Neural cell (in vitro differentiated cells): Measurements from ENCODE around the gene ISL2. TPM values are rescaled to one million over a fixed set of nuclear protein-coding genes. Genes with fewer than 3 reads are reported as not detected.

Experiments
- H2AFZ ChIP-seq: fragments of 200-600, 300-800 bp; sonication (generic), shearing (Covaris generic); 2 replicates; pipeline ENCODE4 v1.6.0; 2014; ENCODE audit warnings: low read depth, mild to moderate bottlenecking, antibody characterized with exemption, low read length, moderate library complexity
- H3F3A ChIP-seq: fragments of 200-600 bp; shearing (Covaris generic); 2 replicates; pipeline ENCODE4 v1.6.1; 2016; ENCODE audit warnings: mild to moderate bottlenecking, moderate library complexity, mixed read lengths, antibody characterized with exemption, low read length; ENCODE audit not compliant: insufficient read depth, poor library complexity, severe bottlenecking
- H3K27ac ChIP-seq: fragments of 200-600, 300-800 bp; sonication (generic), shearing (Covaris generic); 2 replicates; pipeline ENCODE4 v1.5.1; 2014; ENCODE audit warnings: mild to moderate bottlenecking, low read length, moderate library complexity
- H3K27me3 ChIP-seq: fragments of 300-800, 200-600 bp; sonication (generic), shearing (Covaris generic); 2 replicates; pipeline ENCODE4 v1.6.0; 2014; ENCODE audit warnings: mild to moderate bottlenecking, low read depth, low read length, moderate library complexity; ENCODE audit not compliant: insufficient read depth
- H3K36me3 ChIP-seq: fragments of 300-800, 200-600 bp; sonication (generic), shearing (Covaris generic); 2 replicates; pipeline ENCODE4 v1.5.1; 2014; ENCODE audit warnings: mild to moderate bottlenecking, antibody characterized with exemption, low read length, moderate library complexity; ENCODE audit not compliant: insufficient read depth
- H3K4me2 ChIP-seq: fragments of 300-800, 200-600 bp; sonication (generic), shearing (Covaris generic); 2 replicates; pipeline ENCODE4 v1.6.0; 2014; ENCODE audit warnings: mild to moderate bottlenecking, low read length
- H3K4me3 ChIP-seq: fragments of 300-800, 200-600 bp; sonication (generic), shearing (Covaris generic); 2 replicates; pipeline ENCODE4 v1.5.1; 2014; ENCODE audit warnings: mild to moderate bottlenecking, low read length, moderate library complexity
- H3K79me2 ChIP-seq: fragments of 200-600 bp; shearing (Covaris generic); replicated peaks from 2 replicates; pipeline ENCODE4 v1.6.0; 2014; ENCODE audit warnings: mild to moderate bottlenecking, low read length, moderate library complexity; ENCODE audit not compliant: insufficient read depth
- H3K9ac ChIP-seq: fragments of 300-800, 200-600 bp; sonication (generic), shearing (Covaris generic); 2 replicates; pipeline ENCODE4 v1.6.1; 2016; ENCODE audit warnings: mild to moderate bottlenecking, low read length, mixed read lengths
- H3K9me2 ChIP-seq: fragments of 200-600 bp; shearing (Covaris generic); 2 replicates; pipeline ENCODE4 v1.6.1; 2016; ENCODE audit warnings: mild to moderate bottlenecking, low read length, mixed read lengths; ENCODE audit not compliant: insufficient read depth
- H3K9me3 ChIP-seq: fragments of 200-600, 300-800 bp; sonication (generic), shearing (Covaris generic); 2 replicates; pipeline ENCODE4 v1.6.1; 2016; ENCODE audit warnings: mild to moderate bottlenecking, mixed run types, low read length, moderate library complexity, mixed read lengths
- H4K20me1 ChIP-seq: fragments of 200-600 bp; shearing (Covaris generic); 2 replicates; pipeline ENCODE4 v1.6.1; 2016; ENCODE audit warnings: mild to moderate bottlenecking, mixed run types; ENCODE audit not compliant: insufficient read depth
- CTCF ChIP-seq: fragments of 450-650 bp; IDR thresholded peaks from 2 replicates; pipeline ENCODE4 v1.5.1; 2014; ENCODE audit warnings: antibody characterized with exemption, mild to moderate bottlenecking, moderate library complexity; ENCODE audit not compliant: poor library complexity, severe bottlenecking
- EP300 ChIP-seq: fragments of 450-650 bp; conservative IDR thresholded peaks from 2 replicates; pipeline ENCODE4 v1.6.1; 2014; ENCODE audit warnings: antibody characterized with exemption, mild to moderate bottlenecking, moderate library complexity; ENCODE audit not compliant: poor library complexity, severe bottlenecking
- EZH2 ChIP-seq: fragments of 200-600, 300-800 bp; shearing (Covaris generic), sonication (generic); IDR thresholded peaks from 2 replicates; pipeline ENCODE4 v1.6.1; 2014; ENCODE audit warnings: antibody characterized with exemption, low read length, borderline replicate concordance, mild to moderate bottlenecking; ENCODE audit not compliant: insufficient read depth, poor library complexity, severe bottlenecking
- MXI1 ChIP-seq: fragments of 450-650 bp; conservative IDR thresholded peaks from 2 replicates; pipeline ENCODE4 v1.6.1; 2014; ENCODE audit warnings: antibody characterized with exemption, mild to moderate bottlenecking; ENCODE audit not compliant: poor library complexity, severe bottlenecking
- POLR2AphosphoS5 ChIP-seq: IDR thresholded peaks from 2 replicates; pipeline ENCODE4 v1.6.1; 2012
- RAD21 ChIP-seq: fragments of 450-650 bp; conservative IDR thresholded peaks from 2 replicates; pipeline ENCODE4 v1.6.1; 2014; ENCODE audit warnings: antibody characterized with exemption, mild to moderate bottlenecking, moderate library complexity
- REST ChIP-seq: IDR thresholded peaks from 2 replicates; pipeline ENCODE4 v1.6.1; 2012; ENCODE audit warnings: borderline replicate concordance
- SMC3 ChIP-seq: fragments of 450-650 bp; conservative IDR thresholded peaks from 2 replicates; pipeline ENCODE4 v1.6.1; 2014; ENCODE audit warnings: antibody characterized with exemption, mild to moderate bottlenecking, moderate library complexity; ENCODE audit not compliant: poor library complexity
- TAF1 ChIP-seq: IDR thresholded peaks from 2 replicates; pipeline ENCODE4 v1.6.1; 2012; ENCODE audit warnings: low read depth
- polyA minus RNA-seq: library from RNA; depleted of rRNA, polyadenylated mRNA; stranded (reverse); fragments of >200 nt; gene quantifications from 2 replicates; pipeline ENCODE4 v1.2.3, GENCODE V29; 2014
- polyA plus RNA-seq: library from polyadenylated mRNA; depleted of rRNA; stranded (reverse); fragments of >200 nt; gene quantifications from 2 replicates; pipeline ENCODE4 v1.2.3, GENCODE V29; 2014

Gene ISL2
- polyA plus RNA-seq (not detected in 2 replicates), polyA minus RNA-seq (not detected in 2 replicates)

GRCh38 chr15:76336254-76337058, at the start of gene ISL2:
Gene ISL2, plus strand, starts transcription at chr15:76336773. Its CDS starts 111 bp downstream, at chr15:76336884.
- Histone ChIP-seq H3K9me3 (peaks cover 4% of the 10 kb centered on the region), H4K20me1 (no peaks in the 10 kb centered on the region), H3K27ac (no peak within 1 kb of the TSS), H3F3A (no peaks in the 10 kb centered on the region), H2AFZ (no peak within 1 kb of the TSS), H3K27me3 (peaks cover 90% of the 10 kb centered on the region), H3K4me2 (no peak within 1 kb of the TSS), H3K9ac (no peak within 1 kb of the TSS), H3K79me2 (no peaks in the 10 kb centered on the region), H3K36me3 (no peaks in the 10 kb centered on the region), H3K9me2 (no peaks in the 10 kb centered on the region), H3K4me3 (peak within 1 kb of the TSS; percentile 53)
- TF ChIP-seq EZH2 (no peak), TAF1 (no peak), MXI1 (no peak), RAD21 (no peak), SMC3 (no peak), EP300 (no peak), POLR2AphosphoS5 (no peak), CTCF (no peak), REST (no peak)

GRCh38 chr15:76289582-76289981, 47.0 kb upstream of the ISL2 start:
- Histone ChIP-seq H3K27ac (no peak overlapping the region), H3K36me3 (no peaks in the 10 kb centered on the region), H3K9ac (no peak overlapping the region), H3K27me3 (no peaks in the 10 kb centered on the region), H3K4me3 (no peak overlapping the region), H3K9me2 (no peaks in the 10 kb centered on the region), H3F3A (no peaks in the 10 kb centered on the region), H3K4me2 (no peak overlapping the region), H3K9me3 (no peaks in the 10 kb centered on the region), H2AFZ (no peak overlapping the region), H4K20me1 (no peaks in the 10 kb centered on the region), H3K79me2 (peaks cover under 1% of the 10 kb centered on the region)
- TF ChIP-seq EZH2 (no peak), REST (no peak), EP300 (no peak), SMC3 (no peak), POLR2AphosphoS5 (no peak), MXI1 (no peak), TAF1 (no peak)
